Measurements from ENCODE around the gene SHISAL2A. TPM values are rescaled to one million over a fixed set of nuclear protein-coding genes. Genes with fewer than 3 reads are reported as not detected.

The SHISAL2A gene
- total RNA-seq, 4 donors from 2014 or later = not detected

DNA sequence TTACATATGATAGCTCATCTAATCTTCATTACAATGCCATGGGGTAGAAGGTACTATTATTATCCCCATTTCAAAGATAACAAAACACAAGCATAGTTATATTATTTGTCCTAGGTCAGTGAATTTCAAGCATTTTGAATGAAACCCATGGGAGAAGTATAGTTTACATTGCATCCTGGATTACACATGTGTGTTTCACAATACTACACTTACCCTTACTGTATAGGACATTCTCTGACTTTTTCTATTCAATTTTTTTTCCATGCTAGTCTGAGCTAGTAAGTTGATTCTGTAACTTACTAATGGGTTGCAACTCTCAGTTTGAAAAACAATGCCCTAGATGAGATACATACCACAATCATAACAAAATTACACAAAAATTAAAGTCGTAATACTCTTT lies 39.5 kb upstream of the SHISAL2A start:
- H3K4me3 ChIP-seq (ENCODE audit: low read depth, poor library complexity, severe bottlenecking) = no peak overlapping the region
- no peak for TF ChIP-seq POLR2A (IDR thresholded peaks at IDR 0.05)
- TF ChIP-seq, protein P1, sequence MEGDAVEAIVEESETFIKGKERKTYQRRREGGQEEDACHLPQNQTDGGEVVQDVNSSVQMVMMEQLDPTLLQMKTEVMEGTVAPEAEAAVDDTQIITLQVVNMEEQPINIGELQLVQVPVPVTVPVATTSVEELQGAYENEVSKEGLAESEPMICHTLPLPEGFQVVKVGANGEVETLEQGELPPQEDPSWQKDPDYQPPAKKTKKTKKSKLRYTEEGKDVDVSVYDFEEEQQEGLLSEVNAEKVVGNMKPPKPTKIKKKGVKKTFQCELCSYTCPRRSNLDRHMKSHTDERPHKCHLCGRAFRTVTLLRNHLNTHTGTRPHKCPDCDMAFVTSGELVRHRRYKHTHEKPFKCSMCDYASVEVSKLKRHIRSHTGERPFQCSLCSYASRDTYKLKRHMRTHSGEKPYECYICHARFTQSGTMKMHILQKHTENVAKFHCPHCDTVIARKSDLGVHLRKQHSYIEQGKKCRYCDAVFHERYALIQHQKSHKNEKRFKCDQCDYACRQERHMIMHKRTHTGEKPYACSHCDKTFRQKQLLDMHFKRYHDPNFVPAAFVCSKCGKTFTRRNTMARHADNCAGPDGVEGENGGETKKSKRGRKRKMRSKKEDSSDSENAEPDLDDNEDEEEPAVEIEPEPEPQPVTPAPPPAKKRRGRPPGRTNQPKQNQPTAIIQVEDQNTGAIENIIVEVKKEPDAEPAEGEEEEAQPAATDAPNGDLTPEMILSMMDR (IDR thresholded peaks at IDR 0.05) = no peak
- intact Hi-C loops (cut with DNase I; ENCODE audit: low total_unique reads) = no loop called here
- DNase-seq (ENCODE audit: low spot score in 2 of 2) = no peak
- WGBS, 2 donors = 95 to 97% methylated on average over 1 of the region's 1 CpG

DNA sequence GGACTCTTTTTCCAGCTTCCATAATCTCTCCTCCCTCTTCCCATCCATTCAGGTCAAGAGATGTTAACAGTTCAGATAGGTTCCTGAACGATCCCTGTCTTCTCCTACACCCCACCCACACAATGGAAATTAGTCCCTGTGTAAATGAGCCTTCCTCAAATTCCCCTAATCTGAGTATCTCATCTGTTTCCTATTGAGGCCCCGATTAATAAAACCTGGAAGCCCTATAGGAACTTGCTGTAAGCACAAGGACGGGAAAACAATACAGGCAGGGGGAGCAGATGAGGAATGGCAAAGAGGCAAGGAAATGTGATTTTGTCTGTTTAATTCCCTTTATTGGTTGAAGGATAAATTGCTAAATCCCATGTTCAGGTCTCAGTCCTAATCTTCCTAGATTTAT lies 37.9 kb upstream of the SHISAL2A start:
- intact Hi-C loops (cut with DNase I; ENCODE audit: low total_unique reads) = no loop called here
- TF ChIP-seq, protein P1 (IDR thresholded peaks at IDR 0.05) = no peak
- 37 to 44% methylated on average over 3 of the region's 3 CpGs for WGBS, 2 donors
- no peak overlapping the region for H3K4me3 ChIP-seq (ENCODE audit: low read depth, poor library complexity, severe bottlenecking)
- DNase-seq (ENCODE audit: low spot score in 2 of 2) = no peak

DNA sequence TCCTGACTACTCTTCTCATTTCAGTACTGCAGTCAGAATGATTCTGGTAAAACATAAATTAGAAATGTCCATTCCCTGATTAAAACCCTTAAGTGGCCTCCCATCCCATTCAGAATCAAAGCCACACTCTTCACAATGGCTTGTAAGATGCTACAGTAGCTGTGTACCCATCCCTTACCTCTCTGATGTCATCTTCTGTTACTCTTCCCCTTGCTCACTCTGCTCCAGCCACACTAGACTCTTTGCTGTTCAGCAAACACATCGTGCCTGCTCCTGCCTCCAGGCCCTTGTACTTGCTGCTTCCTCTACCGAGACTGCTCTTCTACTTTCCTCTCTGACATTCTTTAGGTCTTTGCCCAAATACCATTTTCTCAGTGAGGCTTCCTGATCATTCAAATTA lies 35.1 kb upstream of the SHISAL2A start:
- whole genome bisulfite sequencing, 2 donors = 42 to 64% methylated on average over 2 of the region's 2 CpGs
- TF ChIP-seq POLR2A (IDR thresholded peaks at IDR 0.05) = no peak
- TF ChIP-seq, protein P1 (IDR thresholded peaks at IDR 0.05) = no peak
- H3K4me3 ChIP-seq (ENCODE audit: low read depth, poor library complexity, severe bottlenecking) = no peak overlapping the region
- DNase-seq (ENCODE audit: low spot score in 2 of 2) = no peak
- intact Hi-C loops (cut with DNase I; ENCODE audit: low total_unique reads) = no loop called here

DNA sequence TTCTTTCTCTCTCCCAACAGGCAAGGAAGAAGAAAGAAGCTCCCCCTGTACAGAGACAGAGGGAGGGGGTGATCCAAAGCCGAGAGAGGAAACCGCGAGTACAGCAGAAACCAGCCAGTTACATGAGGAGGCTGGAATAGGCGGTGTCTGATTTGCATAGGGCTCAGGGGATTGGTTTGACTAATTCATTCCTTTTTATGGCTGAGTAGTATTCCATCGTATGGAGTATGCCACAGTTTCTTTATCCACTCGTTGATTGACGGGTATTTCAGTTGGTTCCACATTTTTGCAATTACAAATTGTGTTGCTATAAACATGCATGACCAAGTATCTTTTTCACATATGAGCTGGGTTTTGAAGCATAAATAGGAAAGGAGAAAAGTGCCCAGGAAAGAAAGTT lies 34.2 kb upstream of the SHISAL2A start:
- no peak overlapping the region for H3K4me3 ChIP-seq (ENCODE audit: low read depth, poor library complexity, severe bottlenecking)
- no peak for TF ChIP-seq POLR2A (IDR thresholded peaks at IDR 0.05)
- TF ChIP-seq, protein P1 (IDR thresholded peaks at IDR 0.05) = no peak
- intact Hi-C loops (cut with DNase I; ENCODE audit: low total_unique reads) = no loop called here
- DNase-seq (ENCODE audit: low spot score in 2 of 2) = no peak
- whole genome bisulfite sequencing, 2 donors = 97% methylated on average over 7 of the region's 7 CpGs

DNA sequence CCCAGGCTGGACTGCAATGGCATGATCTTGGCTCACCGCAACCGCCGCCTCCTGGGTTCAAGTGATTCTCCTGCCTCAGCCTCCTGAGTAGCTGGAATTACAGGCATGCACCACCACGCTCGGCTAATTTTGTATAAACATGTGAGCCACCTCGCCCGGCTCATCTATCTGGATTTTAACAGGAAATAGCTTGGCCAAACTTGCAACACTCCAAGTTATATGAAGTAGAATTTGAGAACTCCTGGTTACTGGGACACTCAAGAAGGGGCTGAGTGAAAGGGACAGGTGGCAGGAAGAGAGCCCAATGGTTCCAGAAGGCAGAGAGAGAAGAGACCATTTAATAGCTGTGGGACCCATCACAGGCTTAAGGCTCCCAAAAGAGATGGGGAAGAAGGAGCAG lies 33.7 kb upstream of the SHISAL2A start:
- TF ChIP-seq, protein P1 (IDR thresholded peaks at IDR 0.05) = no peak
- no peak for TF ChIP-seq POLR2A (IDR thresholded peaks at IDR 0.05)
- intact Hi-C loops (cut with DNase I; ENCODE audit: low total_unique reads) = no loop called here
- WGBS, 2 donors = 91 to 94% methylated on average over 7 of the region's 7 CpGs
- no peak for DNase-seq (ENCODE audit: low spot score in 2 of 2)
- H3K4me3 ChIP-seq (ENCODE audit: low read depth, poor library complexity, severe bottlenecking) = no peak overlapping the region

DNA sequence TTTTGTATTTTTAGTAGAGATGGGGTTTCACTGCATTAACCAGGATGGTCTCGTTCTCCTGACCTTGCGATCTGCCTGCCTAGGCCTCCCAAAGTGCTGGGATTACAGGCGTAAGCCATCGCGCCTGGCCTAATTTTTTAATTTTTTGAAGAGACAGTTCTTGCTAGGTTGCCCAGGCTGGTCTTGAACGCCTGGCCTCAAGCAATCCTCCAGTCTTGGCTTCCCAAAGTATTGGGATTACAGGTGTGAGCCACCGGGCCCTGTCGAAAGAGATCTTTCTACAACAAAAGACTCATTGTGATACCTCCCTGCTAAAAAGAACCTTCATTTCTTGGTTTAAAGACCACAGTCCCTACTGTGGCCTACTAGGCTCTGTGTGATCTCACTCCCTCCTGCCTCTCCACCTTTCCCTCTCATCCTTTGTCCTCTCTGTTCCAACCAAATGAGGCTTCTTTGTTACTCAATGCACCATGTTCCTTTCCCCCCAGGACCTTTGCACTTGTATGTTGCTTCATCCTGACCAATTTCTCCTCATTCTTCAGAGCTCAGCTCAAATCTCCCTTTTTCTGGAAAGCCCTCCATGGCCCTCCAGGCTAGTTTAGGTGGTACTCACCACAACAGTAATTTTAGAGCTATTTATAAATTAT lies 32.3 kb upstream of the SHISAL2A start:
- H3K4me3 ChIP-seq (ENCODE audit: low read depth, poor library complexity, severe bottlenecking) = no peak overlapping the region
- TF ChIP-seq, protein P1 (IDR thresholded peaks at IDR 0.05) = no peak
- no peak for DNase-seq (ENCODE audit: low spot score in 2 of 2)
- WGBS, 2 donors = 96 to 97% methylated on average over 8 of the region's 8 CpGs
- intact Hi-C loops (cut with DNase I; ENCODE audit: low total_unique reads) = no loop called here

All from lower leg skin (tissue), 4 donors.